Fibroblast of villous mesenchyme (primary cell): ENCODE measurements around the gene ANK3. TPM values are rescaled to one million over a fixed set of nuclear protein-coding genes. Genes with fewer than 3 reads are reported as not detected.

Experiments used
- DNase-seq: peaks from one replicate; pipeline ENCODE4 v3.0.0-alpha.2; 2010; ENCODE audit warnings: low read depth
- H3K4me3 ChIP-seq: 2 replicates; pipeline ENCODE4 v1.5.1; 2011; ENCODE audit warnings: low read depth, mild to moderate bottlenecking, low read length
- total RNA-seq: library from RNA; depleted of rRNA; stranded (reverse); fragments of >200 nt; gene quantifications from 2 replicates; pipeline ENCODE4 v1.2.3, GENCODE V29; 2012
- TF ChIP-seq, protein P1 (sequence below): IDR thresholded peaks from 2 replicates; pipeline ENCODE4 v1.5.1; 2012; ENCODE audit warnings: low read depth, mild to moderate bottlenecking, low read length; ENCODE audit not compliant: insufficient read depth

Gene ANK3
- total RNA-seq, 1 donor, result 1.3 TPM

DNA sequence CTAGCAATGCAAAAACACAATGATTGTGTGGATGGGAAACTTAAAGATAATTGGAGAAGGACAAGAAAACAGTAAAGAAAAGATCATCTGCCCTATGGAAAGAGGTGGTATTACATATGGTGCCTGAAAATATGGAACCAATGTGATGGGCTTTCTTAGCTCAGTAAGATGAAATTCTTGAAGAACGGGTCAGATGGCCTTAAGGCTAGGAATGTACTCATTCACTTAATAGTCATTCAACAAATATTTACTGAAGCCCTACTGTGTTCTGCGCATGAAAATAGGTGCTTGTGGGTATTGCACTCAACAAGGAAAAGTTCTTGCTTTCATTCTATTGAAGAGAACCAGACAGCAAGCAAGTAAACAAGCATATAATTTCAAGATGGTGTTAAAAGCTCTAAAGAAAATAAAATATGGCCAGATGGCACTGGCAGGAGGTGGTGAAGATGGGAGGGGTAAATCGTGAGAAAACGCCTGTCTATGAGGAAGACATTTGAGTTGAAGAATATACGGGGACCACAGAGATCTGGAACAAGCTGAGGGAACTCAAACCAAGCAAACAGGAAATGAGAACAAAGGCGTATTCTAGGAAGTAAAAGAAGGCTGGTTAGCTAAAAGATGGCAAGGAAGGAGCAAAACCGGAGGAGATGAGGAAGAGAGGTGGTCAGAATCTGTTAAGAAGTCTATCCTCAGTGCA, 179.7 kb downstream of the ANK3 start:
- no peak for DNase-seq
- H3K4me3 ChIP-seq, result no peak overlapping the region
- TF ChIP-seq, protein P1, sequence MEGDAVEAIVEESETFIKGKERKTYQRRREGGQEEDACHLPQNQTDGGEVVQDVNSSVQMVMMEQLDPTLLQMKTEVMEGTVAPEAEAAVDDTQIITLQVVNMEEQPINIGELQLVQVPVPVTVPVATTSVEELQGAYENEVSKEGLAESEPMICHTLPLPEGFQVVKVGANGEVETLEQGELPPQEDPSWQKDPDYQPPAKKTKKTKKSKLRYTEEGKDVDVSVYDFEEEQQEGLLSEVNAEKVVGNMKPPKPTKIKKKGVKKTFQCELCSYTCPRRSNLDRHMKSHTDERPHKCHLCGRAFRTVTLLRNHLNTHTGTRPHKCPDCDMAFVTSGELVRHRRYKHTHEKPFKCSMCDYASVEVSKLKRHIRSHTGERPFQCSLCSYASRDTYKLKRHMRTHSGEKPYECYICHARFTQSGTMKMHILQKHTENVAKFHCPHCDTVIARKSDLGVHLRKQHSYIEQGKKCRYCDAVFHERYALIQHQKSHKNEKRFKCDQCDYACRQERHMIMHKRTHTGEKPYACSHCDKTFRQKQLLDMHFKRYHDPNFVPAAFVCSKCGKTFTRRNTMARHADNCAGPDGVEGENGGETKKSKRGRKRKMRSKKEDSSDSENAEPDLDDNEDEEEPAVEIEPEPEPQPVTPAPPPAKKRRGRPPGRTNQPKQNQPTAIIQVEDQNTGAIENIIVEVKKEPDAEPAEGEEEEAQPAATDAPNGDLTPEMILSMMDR, result no peak

DNA sequence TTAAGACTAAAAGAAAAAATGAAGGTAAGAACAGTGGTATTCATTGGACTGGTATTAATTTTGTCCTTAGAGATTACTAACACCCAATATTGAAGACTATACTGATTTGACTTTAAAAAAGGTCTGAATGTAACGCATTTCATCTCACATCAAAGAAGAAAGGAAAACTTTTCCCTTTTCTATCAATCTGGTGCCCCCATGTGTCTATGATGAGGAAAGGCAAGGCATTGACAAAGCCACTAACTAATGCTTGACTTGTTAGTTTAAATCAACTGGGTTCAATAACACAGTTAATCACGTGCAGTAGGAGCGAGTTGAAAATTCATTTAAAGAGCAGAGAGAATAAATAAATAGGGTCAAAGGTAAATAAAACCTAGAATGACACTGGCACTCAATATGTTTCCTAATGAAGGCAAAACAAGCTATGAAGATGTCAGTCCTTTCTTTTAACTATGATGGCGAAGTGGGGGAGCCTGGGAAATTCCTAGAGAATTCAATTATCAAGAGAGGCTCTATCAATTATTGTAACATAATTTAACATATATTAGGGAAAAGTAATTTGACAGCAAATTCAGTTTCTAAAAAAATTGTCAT, 180.9 kb downstream of the ANK3 start:
- TF ChIP-seq, protein P1, result peak; percentile 87
- H3K4me3 ChIP-seq, result no peak overlapping the region
- peak; percentile 55 for DNase-seq

DNA sequence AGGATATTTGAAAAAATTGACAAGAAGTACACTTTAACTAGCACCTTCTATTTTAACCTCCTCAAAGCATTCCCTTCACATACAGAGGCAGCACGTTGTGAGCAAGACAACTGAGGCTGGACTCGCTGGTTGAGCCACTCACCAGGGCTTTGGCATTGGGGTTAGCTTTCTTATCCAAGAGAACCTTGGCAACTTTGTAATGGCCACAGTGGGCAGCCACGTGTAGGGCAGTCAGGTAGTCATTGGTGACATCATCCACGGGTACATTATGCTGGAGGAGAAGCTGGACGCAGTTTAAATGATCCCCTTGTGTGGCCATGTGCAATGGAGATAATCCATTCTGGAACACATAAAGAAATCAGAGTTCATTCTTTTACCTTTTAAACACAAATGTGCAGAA, 181.8 kb downstream of the ANK3 start:
- no peak for DNase-seq
- no peak overlapping the region for H3K4me3 ChIP-seq
- TF ChIP-seq, protein P1, result no peak

DNA sequence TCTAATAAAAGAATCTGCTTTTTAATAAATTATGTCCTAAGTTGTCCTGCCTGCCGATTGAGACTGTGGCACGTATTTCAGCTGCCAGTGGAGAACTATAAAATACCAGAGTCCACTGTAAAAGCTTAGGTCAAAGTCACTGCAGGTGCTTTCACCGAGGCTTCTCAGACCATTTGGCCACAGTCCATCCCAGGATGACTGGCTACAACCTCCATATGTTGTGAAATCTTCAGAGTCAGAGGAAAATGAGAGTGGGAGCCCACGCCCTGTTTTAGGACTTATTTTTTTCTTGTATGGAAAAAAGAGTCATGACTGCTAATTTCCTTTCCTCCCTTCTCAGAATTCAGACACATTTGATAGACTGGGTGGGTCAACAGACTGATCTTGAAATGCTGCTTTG, 182.9 kb downstream of the ANK3 start:
- peak; percentile 12 for DNase-seq
- no peak overlapping the region for H3K4me3 ChIP-seq
- TF ChIP-seq, protein P1, result no peak

DNA sequence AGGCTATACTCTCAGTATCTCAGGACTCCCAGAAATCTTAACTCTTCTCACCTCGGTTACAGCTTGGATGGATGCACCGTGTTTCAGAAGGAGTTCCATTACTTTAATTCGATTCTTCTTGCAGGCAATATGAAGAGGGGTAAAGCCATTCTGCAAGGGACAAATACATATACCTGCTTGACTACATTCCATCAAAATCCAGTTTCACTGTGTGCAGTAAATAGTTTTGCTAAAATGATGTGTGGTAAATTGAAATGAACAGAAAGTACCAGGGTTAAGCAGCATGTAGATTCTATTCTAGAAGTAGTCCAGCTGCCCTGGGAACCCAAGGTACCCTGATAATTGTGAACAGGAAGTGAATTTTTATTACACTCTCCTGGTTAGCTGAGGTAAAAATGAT, 183.9 kb downstream of the ANK3 start:
- TF ChIP-seq, protein P1, result no peak
- DNase-seq, result no peak
- H3K4me3 ChIP-seq, result no peak overlapping the region

DNA sequence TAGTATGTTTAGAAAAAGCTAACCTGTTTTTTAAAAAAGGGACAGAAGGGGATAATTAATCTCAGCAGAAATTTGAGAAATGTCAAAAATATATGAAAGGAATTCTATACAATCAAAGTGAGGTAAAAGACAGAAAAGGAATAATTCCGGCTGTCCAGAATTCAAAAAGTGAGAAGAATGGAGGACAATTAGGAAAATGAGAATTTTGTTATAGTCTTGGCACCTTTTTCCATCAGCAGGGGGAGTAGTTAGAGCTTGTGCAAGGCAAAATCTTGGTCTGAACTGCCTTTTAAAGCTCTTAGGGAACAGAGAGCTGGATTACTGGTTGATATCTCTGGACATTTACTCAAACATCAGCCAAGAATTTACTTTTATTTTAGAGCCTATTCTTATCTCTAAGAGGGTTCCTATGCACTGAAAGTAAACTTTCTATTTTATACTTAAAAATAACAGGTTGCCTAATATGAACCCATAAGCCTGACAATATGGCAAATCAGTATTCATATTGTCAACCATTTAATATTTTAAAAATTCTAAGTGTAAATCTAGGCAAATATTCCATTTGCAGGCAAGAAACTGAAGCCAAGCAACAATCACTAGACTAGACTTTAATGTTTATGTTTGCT, 185.6 kb downstream of the ANK3 start:
- TF ChIP-seq, protein P1, result peak; percentile 74
- peak; percentile 42 for DNase-seq
- H3K4me3 ChIP-seq, result no peak overlapping the region

DNA sequence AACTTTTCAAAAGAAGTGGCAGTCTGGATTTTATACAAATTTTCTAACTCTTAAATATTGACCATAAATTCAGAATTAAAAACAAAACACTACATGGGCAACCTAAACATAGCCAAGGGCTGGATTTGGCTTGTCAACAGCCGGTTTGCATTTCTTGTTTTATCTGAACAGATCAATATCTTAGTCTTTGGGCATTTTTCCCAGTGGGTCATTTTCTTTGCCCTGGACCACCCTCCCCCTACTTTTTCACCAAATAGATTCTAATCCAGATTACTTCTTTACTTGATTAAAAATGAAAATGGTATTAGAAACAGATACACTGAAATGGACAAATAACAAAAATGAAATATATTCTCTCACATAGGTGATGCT, 189.0 kb downstream of the ANK3 start:
- H3K4me3 ChIP-seq, result no peak overlapping the region
- TF ChIP-seq, protein P1, result no peak
- no peak for DNase-seq
